Stomach smooth muscle (tissue), 2 donors: ENCODE data around the gene CDS2.

Experiments used
- H3K27ac ChIP-seq: one replicate; pipeline ENCODE4 v1.7.0; 2013; ENCODE audit warnings: mild to moderate bottlenecking, low read length, inconsistent platforms
- H3K27me3 ChIP-seq, 2 donors: one replicate each; pipeline ENCODE4 v1.7.0; 2013; ENCODE audit warnings: low read length in 2 of 2; ENCODE audit not compliant: insufficient read depth in 2 of 2, control insufficient read depth in 1 of 2
- H3K36me3 ChIP-seq, 2 donors: one replicate each; pipeline ENCODE4 v1.7.0; 2013; ENCODE audit warnings: low read length in 2 of 2; ENCODE audit not compliant: control insufficient read depth in 2 of 2, insufficient read depth in 2 of 2
- H3K4me1 ChIP-seq: one replicate; pipeline ENCODE4 v1.7.0; 2013; ENCODE audit warnings: low read length; ENCODE audit not compliant: control insufficient read depth, insufficient read depth
- H3K4me3 ChIP-seq, 2 donors: one replicate each; pipeline ENCODE4 v1.7.0; 2013; ENCODE audit warnings: low read length in 2 of 2
- H3K9ac ChIP-seq, 2 donors: one replicate each; pipeline ENCODE4 v1.7.0; 2013; ENCODE audit warnings: low read length in 2 of 2, mild to moderate bottlenecking in 1 of 2
- H3K9me3 ChIP-seq, 2 donors: one replicate each; pipeline ENCODE4 v1.7.0; 2013; ENCODE audit warnings: low read length in 2 of 2; ENCODE audit not compliant: control insufficient read depth in 2 of 2
- donor health status: healthy.
- donor health status: Pancreatic carcinoma.

Gene CDS2

DNA sequence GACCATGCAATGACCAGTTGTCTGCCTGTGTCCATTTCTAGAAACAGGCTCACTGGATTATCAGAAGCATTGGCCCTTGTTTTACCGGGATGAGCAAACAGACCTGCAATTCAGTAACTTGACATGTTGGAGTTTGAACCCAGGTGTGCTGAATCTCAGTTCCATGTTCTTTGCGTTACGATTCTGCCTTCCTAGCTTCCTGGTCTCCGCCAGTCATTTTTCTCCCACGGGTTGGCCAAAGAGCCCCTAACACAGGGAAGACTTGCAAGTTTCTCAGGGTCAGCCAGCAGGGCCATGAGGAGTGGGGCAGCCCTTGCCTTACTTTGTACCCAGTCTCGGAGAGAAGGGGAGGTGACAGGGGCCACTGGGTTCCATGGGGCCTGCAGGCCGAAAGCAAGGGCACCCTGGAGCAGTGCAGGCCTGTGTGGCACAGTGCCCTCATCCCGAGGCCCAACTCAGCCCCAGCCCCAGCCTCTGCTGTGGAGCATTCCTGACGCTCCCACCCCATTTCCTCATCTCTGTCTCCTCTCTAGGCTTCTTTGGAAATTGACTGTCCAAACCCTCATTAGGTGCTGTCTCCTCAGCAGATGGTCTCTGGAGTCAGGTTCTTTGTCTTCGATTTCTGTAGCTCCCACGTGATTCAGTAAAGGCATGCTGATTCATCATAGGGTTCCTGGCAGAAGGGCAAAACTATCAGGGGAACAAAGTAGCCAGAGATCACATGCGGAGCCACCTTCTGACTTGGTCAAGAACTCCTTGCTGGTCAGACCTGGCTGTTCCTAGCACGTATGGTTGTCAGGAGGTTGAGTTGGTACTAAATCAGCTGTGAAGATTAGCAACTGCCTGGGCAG is 23.6 kb downstream of the CDS2 start:
- Histone ChIP-seq H3K36me3 (no peaks in the 10 kb centered on the region), H3K27ac (no peak overlapping the region), H3K4me3 (no peak overlapping the region), H3K4me1 (peaks cover 42% of the 10 kb centered on the region), H3K27me3 (no peaks in the 10 kb centered on the region), H3K9me3 (no peaks in the 10 kb centered on the region), H3K9ac (no peak overlapping the region)

DNA sequence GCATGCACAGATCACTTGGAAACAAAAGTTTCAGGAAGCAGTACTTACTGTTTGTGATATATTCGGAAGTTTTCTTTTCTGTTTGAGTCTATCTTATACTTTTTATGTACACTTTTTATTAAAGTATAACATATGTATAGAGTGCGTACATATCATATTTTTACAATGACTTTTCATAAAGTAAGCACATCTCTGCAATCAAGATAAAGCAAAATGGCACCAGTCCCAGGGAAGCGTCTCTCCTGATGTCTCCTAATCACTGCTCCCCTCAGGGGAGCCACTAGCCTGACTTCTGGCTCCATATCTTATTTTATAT is 26.3 kb downstream of the CDS2 start:
- no peaks in the 10 kb centered on the region for H3K36me3 ChIP-seq
- no peaks in the 10 kb centered on the region for H3K9me3 ChIP-seq
- H3K4me1 ChIP-seq: peaks cover 43% of the 10 kb centered on the region
- H3K9ac ChIP-seq: no peak overlapping the region
- H3K4me3 ChIP-seq: no peak overlapping the region
- no peak overlapping the region for H3K27ac ChIP-seq
- no peaks in the 10 kb centered on the region for H3K27me3 ChIP-seq

DNA sequence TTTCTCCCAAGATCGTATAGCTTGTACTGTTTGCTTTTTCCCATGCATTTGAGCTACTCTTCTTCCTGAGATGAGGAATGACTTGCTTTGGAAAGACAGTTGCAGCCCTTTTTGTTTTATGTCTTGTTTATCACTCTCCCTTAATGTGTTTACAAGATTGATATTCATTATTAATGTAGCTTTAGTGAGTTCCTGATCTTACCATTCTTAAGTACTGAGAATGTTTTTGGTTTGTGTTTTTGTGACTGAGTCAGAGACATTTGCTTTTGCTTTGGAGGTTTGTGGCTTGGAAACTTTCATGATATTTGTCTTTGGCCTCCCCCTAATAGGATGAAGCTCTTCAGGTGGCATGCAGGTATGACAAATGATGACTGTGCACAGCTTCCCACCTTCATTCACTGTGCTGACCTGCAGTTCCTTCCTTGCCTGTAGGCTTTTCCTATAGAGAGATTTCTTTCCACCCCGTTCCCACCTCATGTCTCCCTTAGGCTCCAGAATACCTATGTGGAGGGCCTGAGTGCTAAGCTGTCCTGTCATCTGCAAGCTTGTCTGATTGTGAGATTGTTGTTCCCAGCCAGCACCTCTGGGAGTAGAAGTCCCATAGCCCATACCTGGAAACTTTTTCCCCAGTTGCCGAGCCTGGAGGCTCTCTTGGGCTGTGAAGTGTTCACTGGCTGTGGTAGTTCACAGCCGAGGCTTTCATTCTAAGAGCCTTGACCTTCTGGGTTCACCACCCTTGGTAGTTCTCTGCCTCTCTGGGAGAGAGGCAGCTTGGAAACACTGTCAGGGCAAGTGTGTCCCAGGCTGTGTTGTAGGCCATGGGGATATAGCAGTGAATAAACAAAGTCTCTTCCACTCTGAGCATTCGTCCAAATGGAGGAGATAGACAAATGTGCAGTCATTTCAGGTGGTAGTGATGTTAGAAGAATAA is 27.1 kb downstream of the CDS2 start:
- no peak overlapping the region for H3K27ac ChIP-seq
- peaks cover 37% of the 10 kb centered on the region for H3K4me1 ChIP-seq
- H3K9ac ChIP-seq: no peak overlapping the region
- H3K36me3 ChIP-seq: no peaks in the 10 kb centered on the region
- H3K9me3 ChIP-seq: no peaks in the 10 kb centered on the region
- no peak overlapping the region for H3K4me3 ChIP-seq
- H3K27me3 ChIP-seq: no peaks in the 10 kb centered on the region

DNA sequence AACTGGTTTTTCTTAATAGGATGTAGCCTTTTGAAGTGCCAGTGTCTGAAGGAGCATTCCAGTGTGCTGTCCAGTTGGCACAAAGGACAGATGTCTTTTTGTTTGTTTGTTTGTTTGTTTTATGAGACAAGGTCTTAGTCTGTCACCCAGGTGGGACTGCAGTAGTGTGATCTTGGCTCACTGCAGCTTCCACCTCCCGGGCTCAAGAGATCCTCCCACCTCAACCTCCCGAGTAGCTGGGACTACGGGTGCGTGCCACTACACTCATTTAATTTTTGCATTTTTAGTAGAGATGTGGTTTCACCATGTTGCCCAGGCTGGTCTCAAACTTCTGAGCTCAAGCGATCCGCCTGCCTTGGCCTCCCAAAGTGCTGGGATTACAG is 27.7 kb downstream of the CDS2 start:
- Histone ChIP-seq H3K36me3 (no peaks in the 10 kb centered on the region), H3K27ac (no peak overlapping the region), H3K27me3 (no peaks in the 10 kb centered on the region), H3K4me3 (no peak overlapping the region), H3K4me1 (peaks cover 37% of the 10 kb centered on the region), H3K9me3 (no peaks in the 10 kb centered on the region), H3K9ac (no peak overlapping the region)

DNA sequence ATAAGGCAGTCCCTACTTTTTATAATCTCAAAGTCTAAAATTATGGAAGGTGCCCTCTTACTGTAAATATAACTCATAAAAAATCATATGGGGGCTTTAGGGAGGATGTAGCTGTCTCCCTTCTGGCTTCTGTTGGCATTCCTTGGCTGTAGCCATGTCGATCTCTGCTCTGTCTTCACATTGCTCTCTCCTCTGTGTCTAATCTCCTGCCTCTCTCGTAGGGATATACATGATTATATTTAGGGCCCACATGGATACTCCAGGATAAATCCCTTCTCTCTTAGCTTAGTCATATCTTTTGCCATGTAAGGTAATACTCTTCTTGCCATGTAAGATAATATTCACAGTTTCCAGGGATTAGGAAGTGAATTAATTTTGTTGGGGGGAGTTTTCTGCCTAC is 28.6 kb downstream of the CDS2 start:
- Histone ChIP-seq H3K36me3 (no peaks in the 10 kb centered on the region), H3K9me3 (no peaks in the 10 kb centered on the region), H3K9ac (no peak overlapping the region), H3K4me3 (no peak overlapping the region), H3K4me1 (peaks cover 32% of the 10 kb centered on the region), H3K27me3 (no peaks in the 10 kb centered on the region), H3K27ac (no peak overlapping the region)

DNA sequence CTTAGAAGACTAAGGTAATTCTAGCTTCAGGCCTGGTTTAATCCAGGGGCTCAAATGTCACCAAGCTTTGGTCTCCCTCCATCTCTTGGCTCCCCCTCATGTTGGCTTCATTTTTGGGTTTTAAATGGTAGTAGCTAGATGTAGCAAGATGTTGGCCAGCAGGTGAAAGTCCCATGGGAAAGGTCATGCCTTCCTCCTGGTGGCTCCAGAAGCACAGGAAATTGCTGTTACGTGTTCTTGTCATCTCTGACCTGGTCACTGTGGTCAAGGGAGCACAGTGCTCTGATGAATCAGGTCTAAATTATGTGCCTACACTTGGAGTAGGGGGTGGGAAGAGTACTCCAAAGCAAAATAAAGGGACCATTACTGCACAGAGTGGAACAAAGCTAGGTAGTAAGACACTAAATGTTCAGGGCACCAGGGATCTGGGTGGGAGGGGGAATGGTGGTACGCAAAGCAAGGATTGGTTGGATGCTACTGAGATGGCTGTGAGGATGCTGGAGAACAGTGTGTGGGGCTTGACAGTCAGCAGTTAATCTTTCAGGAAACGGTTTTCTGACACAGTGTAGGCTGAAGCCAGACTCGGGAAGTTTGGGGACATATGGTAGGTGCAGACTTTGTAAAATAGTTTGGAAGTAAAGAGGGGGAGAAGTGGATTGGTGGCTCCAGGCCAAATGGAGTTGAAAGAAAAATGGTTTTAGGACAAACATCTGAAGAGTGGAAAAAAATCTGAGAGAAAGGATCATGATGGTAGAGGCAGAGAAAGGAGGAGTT is 30.1 kb downstream of the CDS2 start:
- H3K36me3 ChIP-seq: no peaks in the 10 kb centered on the region
- H3K9me3 ChIP-seq: no peaks in the 10 kb centered on the region
- no peak overlapping the region for H3K27ac ChIP-seq
- H3K9ac ChIP-seq: no peak overlapping the region
- no peak overlapping the region for H3K4me3 ChIP-seq
- peaks cover 29% of the 10 kb centered on the region for H3K4me1 ChIP-seq
- no peaks in the 10 kb centered on the region for H3K27me3 ChIP-seq

DNA sequence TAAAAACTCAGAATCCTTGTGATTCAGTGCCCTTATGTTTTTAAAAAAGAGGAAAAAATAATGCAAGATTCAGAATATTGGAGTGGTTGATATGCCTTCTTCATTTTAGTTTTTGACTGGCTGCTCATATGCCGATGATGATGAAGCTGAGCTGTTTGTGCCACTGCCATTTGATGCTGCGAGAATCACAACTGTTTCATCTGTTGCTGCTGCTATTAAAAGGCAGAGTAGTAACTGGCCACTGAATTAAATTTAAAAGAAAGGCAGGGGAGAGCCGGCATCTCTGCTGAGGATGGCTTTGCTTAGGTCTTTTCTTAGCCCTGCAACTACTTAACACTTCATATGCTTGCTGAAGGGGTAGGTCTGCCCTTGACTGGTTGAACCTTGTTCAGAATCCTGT is 33.1 kb downstream of the CDS2 start:
- Histone ChIP-seq H3K9ac (no peak overlapping the region), H3K4me1 (peaks cover 22% of the 10 kb centered on the region), H3K27me3 (no peaks in the 10 kb centered on the region), H3K27ac (no peak overlapping the region), H3K9me3 (no peaks in the 10 kb centered on the region), H3K36me3 (no peaks in the 10 kb centered on the region), H3K4me3 (no peak overlapping the region)

DNA sequence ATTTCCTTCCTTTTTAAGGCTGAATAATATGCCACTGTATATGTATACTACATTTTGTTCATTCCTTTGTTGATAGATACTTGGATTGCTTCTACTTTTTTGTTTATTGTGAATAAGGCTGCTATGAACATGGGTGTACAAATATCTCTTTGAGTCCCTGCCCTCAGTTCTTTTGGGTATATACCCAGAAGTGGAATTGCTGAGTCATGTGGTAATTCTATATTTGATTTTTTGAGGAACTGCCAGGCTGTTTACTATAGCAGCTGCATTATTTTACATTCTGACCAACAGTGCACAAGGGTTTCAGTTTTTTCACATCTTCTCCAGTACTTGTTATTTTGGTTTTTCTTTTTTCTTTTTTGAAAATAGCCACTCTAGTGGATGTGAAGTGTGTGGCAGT is 34.1 kb downstream of the CDS2 start:
- Histone ChIP-seq H3K27me3 (no peaks in the 10 kb centered on the region), H3K36me3 (no peaks in the 10 kb centered on the region), H3K4me3 (no peak overlapping the region), H3K9ac (no peak overlapping the region), H3K9me3 (no peaks in the 10 kb centered on the region), H3K4me1 (peaks cover 16% of the 10 kb centered on the region), H3K27ac (no peak overlapping the region)

DNA sequence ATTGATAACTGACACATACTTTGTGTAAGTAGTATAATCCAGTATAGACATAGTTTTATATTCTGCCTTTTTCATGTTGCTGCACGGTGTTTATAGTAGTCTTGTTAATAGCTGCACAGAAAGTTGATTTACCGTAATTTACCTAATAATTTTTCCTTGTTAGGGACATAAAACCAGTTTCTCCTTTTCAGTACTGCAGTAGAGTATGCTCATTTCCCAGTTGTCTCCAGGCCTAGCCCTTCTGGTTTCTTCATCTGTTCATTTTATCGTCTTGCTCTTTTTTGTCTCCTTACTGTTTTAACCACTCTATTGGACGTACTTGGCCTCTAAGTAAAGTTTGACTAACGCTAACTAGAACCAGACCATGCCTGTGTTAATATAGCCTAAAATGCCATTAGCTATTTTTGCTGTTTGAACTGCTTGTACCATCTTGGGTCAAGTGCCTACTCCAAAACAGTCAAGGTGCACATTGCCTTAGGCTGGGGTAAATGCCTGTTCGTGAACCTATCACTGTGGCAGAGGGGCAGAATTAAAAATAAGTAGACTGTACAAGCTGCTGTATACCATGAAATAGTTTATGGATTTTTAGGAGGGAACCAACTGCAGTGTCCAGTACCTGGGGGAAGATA is 34.8 kb downstream of the CDS2 start:
- H3K9me3 ChIP-seq: no peaks in the 10 kb centered on the region
- no peak overlapping the region for H3K27ac ChIP-seq
- no peak overlapping the region for H3K4me3 ChIP-seq
- H3K9ac ChIP-seq: no peak overlapping the region
- H3K36me3 ChIP-seq: no peaks in the 10 kb centered on the region
- H3K4me1 ChIP-seq: peaks cover 11% of the 10 kb centered on the region
- no peaks in the 10 kb centered on the region for H3K27me3 ChIP-seq
